A673 (cell line): ENCODE data around the gene ZNF576. TPM values are rescaled to one million over a fixed set of nuclear protein-coding genes. Genes with fewer than 3 reads are reported as not detected.

Experiments
- BruUV-seq: library from RNA; stranded (reverse); fragments of 400-500 nt; replicated peaks from 2 replicates; lab custom pipeline; 2021; lab: Mats Ljungman, UMichigan
- CTCF ChIA-PET: fragments of 300-600 bp; sonication (Branson Sonifier 250); formaldehyde crosslinking; loops from one replicate; lab custom pipeline; 2022; ENCODE audit warnings: antibody characterized with exemption; lab: Charles Lee
- POLR2A ChIA-PET: fragments of 300-600 bp; sonication (Branson Sonifier 250); formaldehyde crosslinking; loops from one replicate; lab custom pipeline; 2022; ENCODE audit warnings: antibody characterized with exemption; ENCODE audit not compliant: low non-redundant PET; lab: Charles Lee
- DNase-seq: peaks from one replicate; pipeline ENCODE4 v3.0.0-alpha.2; 2015; ENCODE audit warnings: low spot score
- H3K27ac ChIP-seq: fragments of 200-600 bp; sonication (generic); 2 replicates; pipeline ENCODE4 v1.5.1; 2016; ENCODE audit warnings: mixed run types, low read depth, mild to moderate bottlenecking, mixed read lengths, antibody characterized with exemption, low read length; ENCODE audit not compliant: poor library complexity, severe bottlenecking
- H3K27me3 ChIP-seq: fragments of 200-600 bp; sonication (generic); replicated peaks from 2 replicates; pipeline ENCODE4 v1.6.1; 2017; ENCODE audit warnings: mixed run types, low read depth, mild to moderate bottlenecking, mixed read lengths, antibody characterized with exemption, low read length; ENCODE audit not compliant: insufficient read depth, poor library complexity
- H3K36me3 ChIP-seq: fragments of 200-600 bp; sonication (generic); 2 replicates; pipeline ENCODE4 v1.6.1; 2016; ENCODE audit warnings: mixed run types, mild to moderate bottlenecking, mixed read lengths, antibody characterized with exemption, low read length; ENCODE audit not compliant: insufficient read depth, poor library complexity, severe bottlenecking
- H3K4me1 ChIP-seq: fragments of 200-600 bp; sonication (generic); 2 replicates; pipeline ENCODE4 v1.6.1; 2017; ENCODE audit warnings: mixed run types, mild to moderate bottlenecking, mixed read lengths, antibody characterized with exemption, low read length; ENCODE audit not compliant: insufficient read depth, poor library complexity, severe bottlenecking
- H3K4me3 ChIP-seq: fragments of 200-600 bp; sonication (generic); 2 replicates; pipeline ENCODE4 v1.5.1; 2016; ENCODE audit warnings: low read depth, mixed run types, mild to moderate bottlenecking, mixed read lengths, low read length; ENCODE audit not compliant: poor library complexity, severe bottlenecking
- H3K9me3 ChIP-seq: fragments of 200-600 bp; sonication (generic); 2 replicates; pipeline ENCODE4 v1.6.1; 2016; ENCODE audit warnings: mixed run types, low read depth, mild to moderate bottlenecking, mixed read lengths, antibody characterized with exemption, low read length; ENCODE audit not compliant: poor library complexity, severe bottlenecking
- EZH2 ChIP-seq: fragments of 200-600 bp; sonication (generic); IDR thresholded peaks from 2 replicates; pipeline ENCODE4 v1.6.1; 2017; ENCODE audit warnings: borderline replicate concordance, low read depth, mild to moderate bottlenecking, mixed read lengths, antibody characterized with exemption, low read length; ENCODE audit not compliant: poor library complexity, severe bottlenecking
- intact Hi-C: fragments of 100-400 bp; cut with micrococcal nuclease; formaldehyde crosslinking; loops from one replicate; pipeline ENCODE4 v1.10.0; 2022; ENCODE audit not compliant: unreplicated experiment
- total RNA-seq: library from RNA; stranded (reverse); gene quantifications from 2 replicates; pipeline ENCODE4 v1.2.3, GENCODE V29; 2021
- TF ChIP-seq, protein P1 (sequence below): fragments of 300-800, 200-600 bp; sonication (generic); conservative IDR thresholded peaks from 2 replicates; pipeline ENCODE4 v1.5.1; 2017; ENCODE audit warnings: low read depth, mild to moderate bottlenecking, antibody characterized with exemption, low read length, moderate library complexity, mixed read lengths

The ZNF576 gene
- total RNA-seq, 1 experiment from 2014 or later = 20.3 TPM

DNA sequence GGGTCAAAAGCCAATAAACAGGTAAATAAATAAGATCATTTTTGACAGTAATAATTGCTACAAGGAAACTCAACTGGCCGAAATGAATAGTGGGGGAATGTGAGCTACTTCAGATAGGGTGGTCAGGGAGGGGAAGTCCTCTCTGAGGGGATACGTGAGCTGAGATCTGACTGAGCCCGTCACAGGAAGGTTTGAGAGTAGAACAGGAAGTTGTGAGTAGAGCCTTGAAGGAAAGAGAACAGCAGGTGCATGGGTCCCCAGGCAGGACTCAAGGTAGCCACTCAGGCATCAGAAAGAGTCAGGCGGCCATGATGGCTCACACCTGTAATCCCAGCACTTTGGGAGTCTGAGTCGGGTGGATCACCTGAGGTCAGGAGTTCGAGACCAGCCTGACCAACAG, 6.7 kb upstream of the ZNF576 start:
- BruUV-seq = no TSS peak
- Histone ChIP-seq H3K27me3 (no peaks in the 10 kb centered on the region), H3K4me3 (no peak overlapping the region), H3K4me1 (peaks cover 4% of the 10 kb centered on the region), H3K9me3 (no peaks in the 10 kb centered on the region), H3K36me3 (peaks cover 13% of the 10 kb centered on the region), H3K27ac (no peak overlapping the region)
- POLR2A ChIA-PET = no interaction called here
- CTCF ChIA-PET = no interaction called here
- DNase-seq = no peak
- intact Hi-C loops = no loop called here
- no peak for TF ChIP-seq EZH2

DNA sequence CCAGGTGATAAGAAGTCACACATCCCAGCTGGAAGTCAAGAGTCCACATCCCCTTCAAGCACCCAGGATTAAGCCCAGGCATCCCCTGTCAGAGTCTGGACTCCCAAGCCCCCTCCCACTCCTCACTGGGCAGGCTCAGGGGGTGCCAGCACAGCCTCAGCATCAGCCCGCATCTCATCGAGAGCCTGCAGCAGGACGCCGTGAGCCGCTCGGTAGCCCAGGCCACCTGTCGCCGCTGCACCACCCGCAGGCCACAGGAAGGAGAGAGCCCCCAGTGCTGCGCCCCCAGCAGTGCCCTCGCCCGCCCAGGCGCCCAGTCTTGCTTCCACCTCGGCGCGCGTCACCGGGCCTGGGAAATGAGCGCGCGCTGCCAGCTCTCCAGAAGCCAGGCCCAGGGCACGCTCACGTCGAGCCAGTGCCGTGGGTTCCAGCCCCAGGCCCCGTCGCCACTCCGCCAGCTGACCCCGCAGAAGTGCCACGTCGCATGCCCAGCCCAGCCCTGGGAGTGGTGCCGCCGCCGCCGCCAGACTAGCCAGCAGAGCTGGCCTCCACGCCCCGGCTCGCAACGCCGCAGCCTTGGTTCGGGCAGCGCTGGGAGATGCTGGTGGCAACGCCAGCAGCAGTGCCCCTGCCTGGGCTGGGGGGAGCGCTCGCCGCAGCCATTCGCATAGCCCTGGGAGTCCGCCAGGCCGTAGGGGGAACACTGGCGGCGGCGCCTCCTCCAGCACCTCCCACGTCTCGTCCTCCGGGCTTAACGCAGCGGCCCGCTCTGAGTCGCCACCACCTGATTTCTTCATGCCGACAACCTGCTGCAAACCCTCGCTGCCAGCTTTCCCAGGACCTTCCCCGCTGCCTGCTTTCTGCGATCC, 4.3 kb upstream of the ZNF576 start:
- no peak for DNase-seq
- BruUV-seq = no TSS peak
- intact Hi-C loops = no loop called here
- POLR2A ChIA-PET = no interaction called here
- H3K27me3 ChIP-seq = no peaks in the 10 kb centered on the region
- CTCF ChIA-PET = no interaction called here
- H3K9me3 ChIP-seq = no peaks in the 10 kb centered on the region
- H3K27ac ChIP-seq = no peak overlapping the region
- peaks cover 5% of the 10 kb centered on the region for H3K4me1 ChIP-seq
- no peak overlapping the region for H3K4me3 ChIP-seq
- TF ChIP-seq EZH2 = no peak
- TF ChIP-seq, protein P1, sequence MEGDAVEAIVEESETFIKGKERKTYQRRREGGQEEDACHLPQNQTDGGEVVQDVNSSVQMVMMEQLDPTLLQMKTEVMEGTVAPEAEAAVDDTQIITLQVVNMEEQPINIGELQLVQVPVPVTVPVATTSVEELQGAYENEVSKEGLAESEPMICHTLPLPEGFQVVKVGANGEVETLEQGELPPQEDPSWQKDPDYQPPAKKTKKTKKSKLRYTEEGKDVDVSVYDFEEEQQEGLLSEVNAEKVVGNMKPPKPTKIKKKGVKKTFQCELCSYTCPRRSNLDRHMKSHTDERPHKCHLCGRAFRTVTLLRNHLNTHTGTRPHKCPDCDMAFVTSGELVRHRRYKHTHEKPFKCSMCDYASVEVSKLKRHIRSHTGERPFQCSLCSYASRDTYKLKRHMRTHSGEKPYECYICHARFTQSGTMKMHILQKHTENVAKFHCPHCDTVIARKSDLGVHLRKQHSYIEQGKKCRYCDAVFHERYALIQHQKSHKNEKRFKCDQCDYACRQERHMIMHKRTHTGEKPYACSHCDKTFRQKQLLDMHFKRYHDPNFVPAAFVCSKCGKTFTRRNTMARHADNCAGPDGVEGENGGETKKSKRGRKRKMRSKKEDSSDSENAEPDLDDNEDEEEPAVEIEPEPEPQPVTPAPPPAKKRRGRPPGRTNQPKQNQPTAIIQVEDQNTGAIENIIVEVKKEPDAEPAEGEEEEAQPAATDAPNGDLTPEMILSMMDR = no peak
- H3K36me3 ChIP-seq = peaks cover 13% of the 10 kb centered on the region

DNA sequence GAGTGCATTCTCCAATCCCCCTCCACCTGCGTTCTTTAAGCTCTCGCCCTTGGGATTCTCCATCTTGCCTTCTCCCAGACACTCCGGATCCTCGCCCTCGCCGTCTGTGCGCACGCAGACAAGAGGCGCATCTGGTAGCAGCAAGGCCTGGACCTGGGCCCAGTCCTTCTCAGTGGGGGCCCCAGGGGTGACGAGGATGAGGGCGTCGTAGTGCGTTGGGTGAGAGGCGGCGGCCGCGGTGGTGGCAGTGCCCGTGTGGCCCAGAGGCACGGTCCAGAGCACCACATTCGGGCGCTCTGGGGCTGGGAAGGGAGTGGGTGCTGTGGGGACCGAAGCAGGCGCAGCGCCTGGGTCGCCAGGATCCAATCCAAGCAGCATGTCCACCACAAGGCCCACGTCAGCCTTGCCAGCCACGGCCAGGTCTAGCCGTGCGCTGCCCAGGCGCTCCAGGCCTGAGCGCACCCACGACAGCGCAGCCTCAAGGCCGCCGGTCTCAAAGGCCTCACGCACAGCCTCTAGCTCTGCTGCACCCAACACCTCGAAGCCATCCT, 3.5 kb upstream of the ZNF576 start:
- BruUV-seq = no TSS peak
- POLR2A ChIA-PET = no interaction called here

More for the DNA sequence above, 3.5 kb upstream of the ZNF576 start:
- intact Hi-C loops = no loop called here
- H3K4me1 ChIP-seq = peaks cover 12% of the 10 kb centered on the region
- H3K27me3 ChIP-seq = no peaks in the 10 kb centered on the region
- TF ChIP-seq, protein P1 = no peak
- TF ChIP-seq EZH2 = no peak
- no peaks in the 10 kb centered on the region for H3K9me3 ChIP-seq
- no peak for DNase-seq
- peaks cover 13% of the 10 kb centered on the region for H3K36me3 ChIP-seq
- no peak overlapping the region for H3K4me3 ChIP-seq
- CTCF ChIA-PET = no interaction called here
- H3K27ac ChIP-seq = no peak overlapping the region
